NK-92 (cell line): ENCODE results near the gene RAB6B.
"Not testable (repeated sequence)": the region's sequence is repeated elsewhere in the genome, so short reads cannot be mapped to it uniquely, and the experiment has no call there.

Experiments
- DNase-seq: peaks from one replicate; lab custom pipeline; 2025; ENCODE audit not compliant: unreplicated experiment; lab: John Stamatoyannopoulos, UW

Gene RAB6B

GRCh38 chr3:133821767-133822638 lies 73.7 kb downstream of the RAB6B start:
- DNase-seq: no peak

- no peak for DNase-seq
These were observed 74.6 kb downstream of the RAB6B start for GRCh38 chr3:133820889-133821675.

- no peak for DNase-seq
These were observed 75.6 kb downstream of the RAB6B start for GRCh38 chr3:133820129-133820528.

DNA sequence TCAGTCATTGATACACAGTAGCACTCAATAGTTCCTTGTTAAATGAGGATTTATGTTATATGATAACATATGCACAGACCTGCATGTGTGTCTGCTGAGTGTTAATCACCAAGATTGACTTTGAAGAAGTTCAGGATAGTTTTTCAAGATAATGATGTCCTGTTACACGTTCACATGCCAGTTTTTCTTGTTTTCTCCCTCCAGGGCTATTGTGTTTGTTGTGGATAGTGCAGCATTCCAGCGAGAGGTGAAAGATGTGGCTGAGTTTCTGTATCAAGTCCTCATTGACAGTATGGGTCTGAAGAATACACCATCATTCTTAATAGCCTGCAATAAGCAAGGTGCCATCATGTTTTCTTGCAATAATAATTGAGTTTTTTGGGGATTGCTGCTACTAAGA lies 80.3 kb downstream of the RAB6B start:
- DNase-seq: no peak

GRCh38 chr3:133812872-133813271 lies 82.8 kb downstream of the RAB6B start:
- DNase-seq: no peak

DNA sequence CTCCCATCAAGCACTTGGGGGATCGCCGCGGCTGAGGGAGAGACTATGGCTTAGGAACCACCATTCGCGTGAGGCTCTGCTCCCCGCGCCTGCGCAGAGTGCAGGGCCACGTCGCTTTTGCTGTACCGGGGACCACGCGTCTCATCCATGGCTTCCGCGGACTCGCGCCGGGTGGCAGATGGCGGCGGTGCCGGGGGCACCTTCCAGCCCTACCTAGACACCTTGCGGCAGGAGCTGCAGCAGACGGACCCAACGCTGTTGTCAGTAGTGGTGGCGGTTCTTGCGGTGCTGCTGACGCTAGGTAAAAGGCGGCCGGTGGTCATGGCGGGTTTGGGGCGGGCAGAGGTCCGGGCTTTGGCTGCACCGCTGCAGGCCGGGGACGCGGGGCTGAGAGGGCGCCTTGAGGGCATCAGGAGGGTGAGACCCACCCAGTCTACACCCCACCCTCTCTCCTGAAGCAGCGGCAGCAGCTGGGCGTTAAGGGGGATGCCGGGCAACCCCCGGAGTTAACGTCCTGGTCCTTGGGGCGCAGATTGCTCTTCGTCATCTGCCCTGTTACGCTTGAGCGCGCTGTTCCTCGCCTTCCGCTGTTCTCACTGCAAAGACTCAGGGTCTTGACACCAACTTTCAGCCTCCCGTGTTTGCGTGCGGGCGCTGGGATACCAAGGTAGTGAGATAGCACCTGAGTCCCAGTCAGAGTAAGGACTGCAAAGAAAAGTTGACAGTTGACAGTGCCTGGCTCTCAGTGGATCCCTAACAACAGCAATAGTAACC lies 89.8 kb downstream of the RAB6B start, which contains the start of gene SRPRB:
Gene SRPRB, plus strand, starts transcription at position 114 of the 774 bp plus-strand sequence. Its CDS starts 34 bp downstream, at position 148.
- peak; percentile 66 for DNase-seq

GRCh38 chr3:133805384-133805701 lies 90.3 kb downstream of the RAB6B start:
- DNase-seq: no peak

DNA sequence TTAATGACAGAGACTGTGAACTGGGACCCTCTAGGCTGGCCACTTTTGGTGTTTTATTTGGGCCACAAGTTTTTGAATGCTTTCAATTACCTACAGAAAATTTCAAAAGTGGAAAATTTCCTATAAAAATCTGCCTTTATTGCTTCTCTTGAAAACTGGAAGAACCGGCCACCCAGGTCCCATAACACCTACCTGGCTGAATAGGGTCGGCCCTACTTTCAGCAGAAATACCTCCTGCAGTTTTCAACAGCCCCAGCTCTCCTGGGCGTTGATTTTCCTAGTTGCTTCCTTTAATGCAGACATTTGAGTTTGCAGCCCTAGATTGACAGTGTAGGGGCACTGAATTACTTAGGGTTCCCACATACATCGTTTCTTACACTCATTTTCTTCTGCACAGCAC lies 90.8 kb downstream of the RAB6B start:
- no peak for DNase-seq

DNA sequence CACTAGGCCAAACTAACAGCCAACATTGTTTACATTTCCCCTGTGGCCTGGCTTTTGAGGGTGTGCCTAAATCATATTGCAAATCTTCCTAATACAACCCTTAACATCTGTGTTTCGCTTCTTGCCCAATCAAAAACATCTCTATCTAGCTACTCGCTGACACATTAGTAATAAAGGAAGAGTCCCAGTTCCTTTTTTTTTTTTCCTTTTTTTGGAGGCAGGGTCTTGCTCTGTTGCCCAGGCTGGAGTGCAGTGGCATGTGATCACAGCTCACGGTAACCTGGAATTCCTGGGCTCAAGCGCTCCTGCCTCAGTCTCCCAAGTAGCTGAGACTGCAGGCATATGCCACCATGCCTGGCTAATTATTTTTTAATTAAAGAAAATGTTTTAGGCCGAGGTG lies 92.2 kb downstream of the RAB6B start:
- no peak for DNase-seq

DNA sequence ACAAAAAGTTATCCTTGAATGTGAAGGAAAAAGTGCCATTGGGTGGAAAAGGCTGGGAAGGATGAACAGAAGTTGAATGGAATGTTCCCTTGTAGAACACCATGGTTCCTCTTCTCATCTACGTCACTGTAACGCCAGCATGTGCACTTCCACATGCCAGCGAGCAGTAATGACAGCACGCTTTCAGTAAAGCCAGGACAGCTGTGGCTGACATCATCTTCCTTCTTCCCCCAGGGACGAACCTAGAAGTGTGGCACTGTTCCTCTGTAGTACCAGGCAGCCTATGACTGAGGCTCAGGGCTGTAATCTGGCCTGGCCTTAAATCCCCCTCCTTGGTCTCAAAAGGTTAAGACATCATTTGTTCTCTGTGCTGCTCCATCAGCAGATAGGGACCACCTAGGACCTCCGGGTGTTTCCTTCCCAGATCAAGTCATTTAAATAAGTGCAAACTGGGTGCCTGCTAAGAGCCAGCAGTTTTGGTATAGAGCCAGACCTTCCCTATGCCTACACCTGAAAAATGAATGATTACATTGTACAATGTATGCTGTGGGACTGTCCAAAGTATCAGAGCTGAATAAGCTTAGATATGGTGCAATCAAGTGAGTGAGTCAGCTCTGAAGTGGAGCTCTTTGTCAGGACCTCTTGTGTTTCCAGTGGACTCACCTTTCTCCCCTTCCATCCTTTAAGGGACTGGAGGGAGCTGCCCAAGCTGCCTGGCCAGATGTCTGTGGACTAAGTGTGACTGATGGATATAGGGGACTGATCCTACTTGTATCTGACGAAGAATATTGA lies 95.7 kb downstream of the RAB6B start:
- DNase-seq: no peak

GRCh38 chr3:133797396-133798105 lies 98.1 kb downstream of the RAB6B start:
- DNase-seq: no peak

- no peak for DNase-seq
These were observed 103.4 kb downstream of the RAB6B start for GRCh38 chr3:133792171-133792763.

GRCh38 chr3:133788024-133788423 lies 107.7 kb downstream of the RAB6B start:
- DNase-seq: no peak

GRCh38 chr3:133783762-133784161 lies 111.9 kb downstream of the RAB6B start:
- no peak for DNase-seq

DNA sequence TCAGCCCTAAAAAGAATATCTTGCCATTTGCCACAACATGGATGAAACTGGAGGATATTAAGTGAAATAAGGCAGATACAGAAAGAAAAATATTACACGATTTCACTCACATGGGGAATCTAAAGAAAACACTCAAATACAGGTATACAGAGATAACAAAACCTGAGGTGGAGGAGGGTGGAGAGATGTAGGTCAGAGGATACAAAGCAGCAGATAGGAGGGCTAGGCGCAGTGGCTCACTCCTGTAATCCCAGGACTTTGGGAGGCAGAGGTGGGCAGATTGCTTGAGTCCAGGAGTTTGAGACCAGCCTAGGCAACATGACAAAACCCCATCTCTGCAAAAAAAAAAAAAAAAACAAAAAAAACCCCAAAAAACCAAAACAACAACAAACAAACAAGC lies 113.2 kb downstream of the RAB6B start:
- no peak for DNase-seq

DNA sequence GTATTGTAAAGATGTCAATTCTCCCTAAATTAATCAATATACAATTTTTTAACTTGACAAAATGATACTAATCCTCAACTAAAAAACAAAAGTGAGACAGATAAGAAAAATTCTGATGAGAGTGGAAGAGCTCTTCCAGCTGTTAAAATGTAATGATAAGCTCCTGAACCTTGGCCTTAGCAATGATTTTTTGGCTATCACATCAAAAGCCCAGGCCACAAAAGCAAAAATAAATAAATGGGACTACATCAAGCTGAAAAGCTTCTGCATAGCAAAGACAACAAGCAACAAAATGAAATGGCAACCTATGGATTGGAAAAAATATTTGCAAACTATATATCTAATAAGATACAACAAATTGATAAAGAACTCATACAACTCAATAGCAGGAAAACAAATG lies 114.1 kb downstream of the RAB6B start:
- no peak for DNase-seq

DNA sequence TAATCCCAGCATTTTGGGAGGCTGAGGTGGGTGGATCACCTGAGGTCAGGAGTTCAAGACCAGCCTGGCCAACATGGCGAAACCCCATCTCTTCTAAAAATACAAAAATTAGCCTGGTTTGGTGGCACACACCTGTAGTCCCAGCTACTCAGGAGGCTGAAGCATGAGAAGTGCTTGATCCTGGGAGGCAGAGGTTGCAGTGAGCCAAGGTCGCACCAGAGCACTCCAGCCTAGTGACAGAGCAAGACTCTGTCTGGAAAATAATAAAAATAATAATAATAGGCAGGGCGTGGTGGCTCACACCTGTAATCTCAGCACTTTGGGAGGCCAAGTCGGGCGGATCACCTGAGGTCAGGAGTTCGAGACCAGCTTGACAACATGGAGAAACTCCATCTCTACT lies 114.9 kb downstream of the RAB6B start:
- not testable (repeated sequence) for DNase-seq

DNA sequence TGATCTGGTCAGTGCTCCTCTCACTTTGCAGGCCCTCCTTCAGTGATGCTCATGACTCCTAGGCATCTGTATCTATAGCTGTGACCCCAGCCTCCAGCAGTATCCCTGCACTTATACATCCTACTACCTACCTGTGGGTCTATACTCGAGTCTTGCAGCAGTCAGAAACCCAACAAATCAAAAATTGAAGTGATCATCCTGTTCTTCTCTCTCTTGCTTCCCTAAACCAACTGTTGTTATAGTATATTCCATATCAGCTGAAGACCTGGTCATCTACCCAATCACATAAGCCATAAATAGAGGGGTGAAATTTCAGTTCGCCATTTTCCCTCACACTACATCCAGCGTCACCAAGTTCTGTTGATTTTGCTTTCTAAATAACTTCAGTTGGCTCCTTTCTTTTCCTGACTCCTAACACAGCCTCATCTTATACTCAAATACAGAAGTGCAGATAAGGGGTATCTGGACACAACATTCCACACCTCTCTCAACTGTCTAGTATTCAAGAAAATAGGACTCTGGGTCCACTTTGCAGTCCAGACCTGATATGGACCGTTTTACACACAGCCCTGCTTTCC lies 116.0 kb downstream of the RAB6B start:
- no peak for DNase-seq

GRCh38 chr3:133777807-133778568 lies 117.7 kb downstream of the RAB6B start:
- no peak for DNase-seq
